A549 treated with GW870086 at 1 μM for 4 hours (cell line): Measurements from ENCODE around the gene TRIM9. TPM values are rescaled to one million over a fixed set of nuclear protein-coding genes. Genes with fewer than 3 reads are reported as not detected.

ENCODE experiments used
- total RNA-seq: library from RNA; stranded (reverse); fragments of 200-300 nt; extraction: Qiagen RNA extraction; gene quantifications from 5 replicates; pipeline ENCODE4 v1.2.3, GENCODE V29; 2022; ENCODE audit warnings: low read depth

The TRIM9 gene
- 11.0 to 16.4 TPM (median 15.6 TPM) in 5 replicates for total RNA-seq

DNA sequence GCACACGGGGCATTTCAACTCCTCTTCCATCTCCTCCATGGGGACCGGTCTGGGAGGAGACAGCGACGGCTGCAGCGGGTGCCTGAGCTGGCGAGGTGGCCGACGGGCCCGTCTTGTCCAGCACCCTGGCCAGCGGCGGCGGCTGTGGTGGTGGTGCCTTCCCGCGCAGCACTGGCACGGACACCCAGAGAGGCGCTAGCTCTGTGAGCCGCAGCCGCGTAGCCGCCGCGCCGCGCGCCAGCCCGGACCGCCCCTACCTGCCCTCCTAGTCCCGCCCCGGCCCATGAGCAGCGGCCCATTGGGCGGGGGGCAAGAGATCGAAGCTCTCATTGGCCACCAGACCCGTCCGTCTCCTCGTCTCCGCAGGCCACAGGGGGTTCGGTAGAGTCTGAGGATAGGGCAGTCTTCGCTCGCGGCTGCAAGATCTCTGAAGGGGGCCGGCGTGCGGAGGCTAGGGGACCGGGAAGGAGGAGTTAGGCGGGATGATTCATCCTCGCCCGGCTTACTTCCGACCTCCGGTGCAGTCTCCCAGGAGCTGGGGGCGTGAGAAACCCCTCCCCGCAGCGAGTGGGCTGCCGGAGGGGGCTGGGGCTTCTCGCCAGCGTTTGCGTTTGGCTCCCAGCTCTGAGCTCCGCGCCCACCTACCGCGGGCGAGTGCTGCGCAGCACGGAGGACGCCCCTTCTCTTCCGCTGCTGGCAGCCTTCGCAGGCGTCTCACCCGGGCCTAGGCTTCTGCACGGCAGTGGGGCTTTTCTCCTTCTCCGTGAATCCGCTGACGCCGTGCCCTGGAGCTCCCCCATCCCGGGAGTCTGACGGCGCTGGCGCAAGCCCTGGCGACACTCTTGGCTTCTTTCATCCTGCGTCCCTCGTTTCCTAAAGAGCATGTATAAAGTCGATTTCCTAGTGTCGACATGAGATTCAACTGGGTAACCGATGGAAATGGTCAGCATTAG is at the start of gene TRIM9:
Gene TRIM9, minus strand, starts transcription at position 205 of the 953 bp plus-strand sequence. Its CDS starts 166 bp downstream, at position 39.

DNA sequence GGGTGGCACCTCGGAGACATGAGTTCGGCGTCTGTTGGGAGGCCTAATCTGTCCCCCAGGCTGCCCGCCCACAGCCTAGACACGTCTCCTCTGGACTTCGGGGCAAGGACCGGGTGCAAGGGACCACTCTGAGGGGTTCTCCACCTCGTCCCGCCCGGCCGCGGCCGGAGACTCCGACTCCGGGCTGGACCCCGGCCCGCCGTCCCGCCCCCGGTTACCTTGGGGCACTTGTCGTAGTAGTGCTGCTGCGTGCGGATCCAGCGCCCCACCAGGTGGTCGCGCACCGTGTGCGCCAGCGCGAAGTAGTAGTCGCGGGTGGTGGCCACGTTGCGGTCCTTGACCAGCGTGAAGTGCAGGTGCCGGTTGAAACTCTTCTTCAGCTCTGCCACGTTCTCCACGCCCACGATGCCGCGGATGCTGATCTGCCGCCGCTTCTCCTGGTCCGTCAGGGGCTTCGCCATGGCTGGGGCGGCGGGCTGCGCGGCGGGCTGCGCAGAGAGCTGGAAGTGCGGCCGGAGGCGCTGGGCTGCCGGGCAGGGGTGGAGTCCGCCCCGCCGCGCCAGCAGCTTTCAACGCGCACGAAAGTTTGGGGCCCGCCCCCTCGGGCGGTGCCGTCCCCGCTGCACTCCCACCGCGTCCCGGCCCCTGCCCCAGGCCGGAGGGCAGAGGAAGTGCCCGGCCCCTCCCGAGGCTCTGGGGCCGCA is 150.8 kb downstream of the TRIM9 start, which contains the start of gene PYGL:
Gene PYGL, minus strand, starts transcription at position 541 of the 704 bp plus-strand sequence. Its CDS starts 80 bp downstream, at position 461.

Other genes with a start within 250 kb of the TRIM9 start
- gene ABHD12B, start 223.1 kb downstream of the TRIM9 start, total RNA-seq = not detected in 5 replicates
- gene PYGL, start 150.6 kb downstream of the TRIM9 start, total RNA-seq = 135 to 189 TPM (median 166 TPM) in 5 replicates
- gene TMX1, start 145.1 kb upstream of the TRIM9 start, total RNA-seq = 33.6 to 53.4 TPM (median 41.7 TPM) in 5 replicates